ENCODE results near the gene RCBTB1.

Gene RCBTB1

DNA sequence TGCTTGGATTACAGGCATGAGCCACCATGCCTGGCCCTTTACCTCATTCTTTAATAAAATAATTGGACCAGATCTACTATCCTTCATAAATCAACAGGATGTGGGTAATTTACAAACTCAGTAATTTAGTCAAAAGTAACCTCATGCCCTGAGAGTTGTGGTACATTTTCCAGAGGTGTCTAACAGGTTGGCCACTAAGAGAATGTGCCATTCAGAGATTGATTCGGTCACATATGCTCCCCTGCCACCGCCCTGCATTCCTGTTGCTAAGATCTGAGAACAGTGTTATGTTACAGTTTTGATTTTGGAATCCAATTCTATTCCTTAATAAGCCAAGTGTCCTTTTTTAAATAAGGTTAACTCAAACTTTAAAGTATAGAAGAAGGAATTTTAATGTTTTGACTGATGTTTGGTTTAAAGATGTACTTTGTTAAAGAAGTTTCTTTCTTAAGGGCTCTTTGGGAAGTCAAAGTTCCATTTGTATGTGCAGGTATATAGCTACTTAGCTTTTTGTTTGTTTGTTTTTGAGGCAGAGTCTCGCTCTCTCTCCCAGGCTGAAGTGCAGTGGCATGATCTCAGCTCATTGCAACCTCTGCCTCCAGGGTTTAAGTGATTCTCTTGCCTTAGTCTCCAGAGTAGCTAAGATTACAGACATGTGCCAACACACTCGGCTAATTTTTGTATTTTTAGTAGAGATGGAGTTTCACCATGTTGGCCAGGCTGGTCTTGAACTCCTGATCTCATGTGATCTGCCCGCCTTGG, 60.4 kb downstream of the RCBTB1 start:
- DNase-seq (ENCODE audit: extremely low read depth in 1 of 2, low read depth in 1 of 2) = no peak

DNA sequence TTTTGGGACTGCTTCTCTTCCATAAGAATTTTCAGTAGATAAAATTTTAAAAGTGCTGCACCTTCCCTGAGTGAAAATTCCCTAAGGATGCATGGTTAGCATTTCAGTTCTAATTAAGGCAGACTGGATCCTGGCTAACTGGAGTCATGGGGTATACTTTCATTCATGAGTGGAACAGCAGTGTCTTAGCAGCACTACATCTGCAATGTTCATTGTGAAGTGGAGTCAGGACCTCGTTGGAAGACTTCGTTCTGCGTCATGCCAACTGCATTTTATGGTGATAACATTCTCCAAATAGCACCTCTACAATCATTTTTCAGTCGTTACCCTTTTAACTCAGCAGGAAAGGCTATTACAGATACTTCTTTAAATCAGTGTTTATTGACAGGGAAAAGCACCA, 64.1 kb downstream of the RCBTB1 start:
- no peak for DNase-seq (ENCODE audit: extremely low read depth in 1 of 2, low read depth in 1 of 2)

DNA sequence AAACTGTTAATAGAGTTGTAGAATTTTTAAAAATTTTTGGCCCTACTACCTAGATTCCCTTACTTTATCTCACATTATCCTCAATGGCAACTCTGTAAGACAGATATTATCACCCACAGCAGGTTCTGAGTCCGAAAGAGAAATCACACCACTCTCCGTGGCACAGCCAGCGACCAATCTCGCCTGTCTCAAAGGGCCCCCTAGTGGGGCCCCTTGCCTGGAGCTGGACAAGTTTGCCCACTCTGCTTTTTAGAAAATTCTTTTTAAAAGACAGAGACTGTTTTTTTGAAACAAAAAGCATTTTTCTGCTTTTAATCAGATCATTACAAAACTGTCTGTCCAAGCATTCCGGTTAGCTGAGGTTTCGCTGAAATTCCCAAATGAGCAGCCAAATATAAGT, 67.9 kb downstream of the RCBTB1 start:
- DNase-seq (ENCODE audit: extremely low read depth in 1 of 2, low read depth in 1 of 2) = no peak

DNA sequence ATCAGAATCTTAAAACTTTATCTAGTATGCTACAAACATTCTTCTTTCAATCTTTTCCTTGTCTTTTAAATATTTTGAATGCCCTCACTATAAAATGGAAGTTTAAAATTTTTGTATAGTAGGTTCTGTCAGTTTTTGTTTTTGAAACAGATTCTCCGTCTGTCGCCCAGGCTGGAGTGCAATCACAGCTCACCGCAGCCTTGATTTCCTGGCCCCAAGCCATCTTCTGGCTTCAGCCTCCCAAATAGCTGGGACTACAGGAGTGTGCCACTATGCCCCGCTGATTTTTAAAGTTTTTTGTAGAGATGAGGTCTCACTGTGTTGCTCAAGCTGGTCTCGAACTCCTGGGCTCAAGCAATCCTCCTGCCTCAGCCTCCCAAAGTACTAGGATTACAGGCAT, 68.9 kb downstream of the RCBTB1 start:
- DNase-seq (ENCODE audit: extremely low read depth in 1 of 2, low read depth in 1 of 2) = no peak

DNA sequence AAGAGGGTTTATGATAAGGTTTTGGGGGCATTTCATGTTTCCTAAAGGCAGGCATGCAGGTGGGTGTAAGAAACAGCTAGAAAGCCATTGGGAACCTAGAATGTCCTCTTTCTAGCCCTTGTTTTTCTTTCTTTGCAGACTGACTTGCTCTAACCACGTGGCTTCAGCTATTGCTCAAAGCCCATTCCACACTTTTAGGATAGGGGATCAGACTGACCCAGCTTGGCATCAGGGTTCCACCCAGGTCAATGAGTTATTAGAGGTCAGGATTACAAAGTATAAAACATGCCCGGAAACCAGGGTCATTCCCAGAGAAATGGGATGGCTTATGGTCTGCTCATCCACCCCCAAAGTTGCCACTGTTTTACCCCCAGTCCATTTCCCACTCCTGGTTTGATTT, 72.8 kb downstream of the RCBTB1 start:
- no peak for DNase-seq (ENCODE audit: extremely low read depth in 1 of 2, low read depth in 1 of 2)

DNA sequence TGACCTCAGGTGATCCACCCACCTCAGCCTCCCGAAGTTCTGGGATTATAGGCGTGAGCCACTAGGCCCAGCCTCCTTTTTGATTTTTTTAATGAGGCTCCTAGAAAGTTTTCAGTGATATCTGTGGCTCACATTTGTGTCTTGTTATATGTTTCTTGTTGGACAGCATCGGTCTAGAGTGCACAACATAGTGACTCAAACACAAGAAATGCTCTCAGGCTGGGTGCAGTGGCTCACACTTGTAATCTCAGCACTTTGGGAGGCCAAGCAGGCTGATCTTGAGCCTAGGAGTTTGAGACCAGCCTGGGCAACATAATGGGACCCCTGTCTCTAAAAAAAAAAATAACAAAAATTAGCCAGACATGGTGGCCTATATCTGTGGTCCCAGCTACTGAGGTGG, 81.4 kb downstream of the RCBTB1 start:
- DNase-seq (ENCODE audit: extremely low read depth in 1 of 2, low read depth in 1 of 2) = no peak

DNA sequence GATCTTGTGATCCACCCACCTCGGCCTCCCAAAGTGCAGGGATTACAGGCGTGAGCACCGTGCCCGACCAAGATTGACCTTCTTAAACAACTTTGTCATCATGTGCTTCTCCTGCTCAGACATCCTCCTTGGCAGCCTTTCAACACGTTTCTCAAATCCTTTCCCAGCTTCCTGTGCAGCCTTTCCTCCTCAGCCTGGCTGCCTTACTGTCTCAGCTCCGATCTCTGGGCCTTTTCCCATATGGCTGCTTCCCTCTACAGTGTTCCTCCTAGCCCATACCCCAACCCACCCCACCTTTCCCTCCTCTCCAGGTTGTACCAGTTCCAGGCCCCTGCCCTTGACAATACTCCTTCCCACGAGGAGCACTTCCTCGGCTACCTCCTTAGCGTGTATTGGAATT, 82.4 kb downstream of the RCBTB1 start:
- DNase-seq (ENCODE audit: extremely low read depth in 1 of 2, low read depth in 1 of 2) = no peak

DNA sequence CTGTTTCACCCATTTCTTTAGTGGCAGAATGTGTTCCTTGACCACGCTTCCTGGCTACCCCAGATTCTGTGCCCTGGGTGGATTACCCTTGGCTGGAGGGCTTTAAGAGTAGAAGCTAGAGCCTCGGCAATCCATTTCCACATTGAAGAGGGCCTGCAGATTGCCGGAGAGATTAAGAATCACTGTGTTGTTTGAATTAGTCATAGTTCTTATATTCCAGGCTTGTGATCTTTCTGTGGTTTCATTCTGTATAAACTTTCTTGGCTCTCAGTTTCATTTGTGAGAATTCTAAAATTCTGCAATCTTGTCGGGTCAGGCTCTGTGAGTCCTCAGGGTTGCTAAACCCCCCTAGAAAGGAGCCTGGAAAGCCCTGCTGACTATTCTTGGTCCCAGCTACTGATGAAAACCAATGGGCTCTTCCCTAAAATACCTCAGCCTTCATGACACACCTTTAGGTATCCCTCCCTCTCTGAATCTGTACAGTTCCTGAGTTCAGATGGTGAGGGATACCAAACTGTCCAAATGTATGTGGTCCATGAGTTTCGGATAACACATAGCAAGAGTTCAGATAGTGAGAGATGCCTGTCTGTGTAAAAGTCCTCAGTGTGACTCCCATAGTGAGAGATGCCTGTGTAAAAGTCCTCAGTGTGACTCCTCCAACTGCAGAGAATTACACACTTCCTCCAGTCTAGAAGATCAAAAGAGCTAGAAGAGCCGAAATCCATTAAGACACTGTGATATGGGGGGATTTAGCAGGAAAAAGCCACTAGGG, 85.3 kb downstream of the RCBTB1 start:
- DNase-seq (ENCODE audit: extremely low read depth in 1 of 2, low read depth in 1 of 2) = no peak

DNA sequence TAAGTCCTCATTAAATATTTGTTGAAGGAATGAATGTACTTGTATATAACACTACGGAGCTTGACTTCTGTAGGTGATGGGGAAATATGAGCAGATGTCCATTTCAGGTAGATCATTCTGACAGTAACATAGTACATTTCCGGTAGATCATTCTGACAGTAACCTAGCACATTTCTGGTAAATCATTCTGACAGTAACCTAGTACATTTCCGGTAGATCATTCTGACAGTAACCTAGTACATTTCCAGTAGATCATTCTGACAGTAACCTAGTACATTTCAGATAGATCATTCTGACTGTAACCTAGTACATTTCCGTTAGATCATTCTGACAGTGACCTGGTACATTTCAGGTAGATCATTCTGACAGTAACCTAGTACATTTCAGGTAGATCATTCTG, 87.2 kb downstream of the RCBTB1 start:
- no peak for DNase-seq (ENCODE audit: extremely low read depth in 1 of 2, low read depth in 1 of 2)

DNA sequence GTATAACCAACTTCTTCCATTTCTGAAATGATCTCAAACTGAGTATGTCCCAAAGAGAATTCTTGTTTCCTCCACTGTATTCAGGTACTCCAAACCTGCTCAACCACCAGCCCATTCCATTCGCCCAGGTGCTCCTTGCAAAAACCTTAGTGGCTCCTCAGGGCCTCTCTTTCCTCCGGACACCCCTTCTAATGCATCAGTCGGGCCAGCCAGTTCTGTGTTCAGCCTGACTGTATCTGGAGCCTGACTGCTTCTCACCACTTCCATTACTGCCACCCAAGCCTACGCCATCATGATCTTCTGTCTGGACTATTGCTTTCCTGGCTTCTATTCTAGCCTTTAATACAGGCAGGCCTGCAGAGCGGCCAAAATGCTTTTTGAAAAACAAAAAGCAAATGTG, 88.1 kb downstream of the RCBTB1 start:
- no peak for DNase-seq (ENCODE audit: extremely low read depth in 1 of 2, low read depth in 1 of 2)

DNA sequence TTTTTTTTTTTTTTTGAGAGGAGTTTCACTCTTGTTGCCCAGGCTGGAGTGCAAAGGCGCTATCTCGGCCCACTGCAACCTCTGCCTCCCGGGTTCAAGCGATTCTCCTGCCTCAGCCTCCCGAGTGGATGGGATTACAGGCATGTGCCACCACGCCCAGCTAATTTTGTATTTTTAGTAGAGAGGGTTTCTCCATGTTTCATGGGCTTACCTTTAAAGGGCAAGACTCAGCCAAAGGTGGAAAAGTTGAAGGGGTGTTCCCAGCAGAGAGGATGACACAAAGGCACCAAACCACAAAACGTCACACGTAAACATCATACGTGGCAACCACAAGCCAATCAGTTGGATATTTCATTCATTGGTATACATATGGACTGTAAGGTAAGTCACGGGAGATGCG, 88.5 kb downstream of the RCBTB1 start:
- peak in 1 of 2 donors; percentile 51 for DNase-seq (ENCODE audit: extremely low read depth in 1 of 2, low read depth in 1 of 2)

DNA sequence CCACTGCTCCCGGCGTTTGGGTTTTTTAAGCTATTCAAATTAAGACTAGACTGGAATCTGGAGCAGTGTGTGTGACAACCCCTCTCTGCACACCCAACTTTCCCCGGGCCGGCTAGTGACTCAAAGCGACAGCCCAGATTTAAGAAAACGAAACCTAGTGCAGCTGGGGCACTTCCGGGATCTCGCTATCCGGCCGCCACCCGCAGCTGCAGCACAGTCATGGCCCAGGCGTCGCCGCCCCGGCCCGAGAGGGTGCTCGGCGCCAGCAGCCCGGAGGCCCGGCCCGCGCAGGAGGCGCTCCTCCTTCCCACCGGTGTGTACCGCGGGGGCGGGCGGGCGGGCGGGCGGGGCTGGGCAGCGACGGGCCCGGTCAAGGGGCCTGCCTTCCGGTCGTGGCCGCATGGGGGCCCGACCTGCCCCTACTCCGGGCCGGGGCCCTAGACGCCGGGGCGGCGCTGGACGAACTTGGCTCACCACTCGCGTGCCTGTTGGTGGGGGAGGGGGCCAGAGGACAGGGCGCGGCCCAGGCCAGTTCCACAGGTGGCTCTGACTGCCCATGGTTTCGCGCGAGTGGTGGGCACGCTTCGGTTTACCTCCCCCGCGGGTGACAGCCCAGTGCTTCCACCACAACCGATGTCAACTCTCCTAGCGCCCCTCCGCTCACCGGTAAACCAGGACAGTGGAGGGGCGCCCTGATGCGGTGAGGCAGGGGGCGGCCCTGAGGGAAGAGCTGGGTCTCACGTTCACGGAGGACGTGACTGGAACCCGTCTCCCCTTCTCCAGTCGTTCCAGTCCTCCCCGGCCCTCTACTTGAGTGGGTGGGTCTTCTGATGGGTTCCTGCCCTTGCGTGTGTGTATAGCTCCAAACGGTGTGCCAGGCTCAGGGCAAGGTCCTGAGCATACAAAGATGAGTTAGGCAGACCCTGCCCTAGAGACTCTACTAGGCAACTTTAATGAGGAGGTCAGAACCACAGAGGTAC, 89.3 kb downstream of the RCBTB1 start, which contains the start of gene PHF11:
PHF11 (plus strand) TSS at position 171 of the 980 bp plus-strand sequence; CDS start at position 220, 49 bp downstream.
- DNase-seq (ENCODE audit: extremely low read depth in 1 of 2, low read depth in 1 of 2) = peak; percentile 81 to 92

DNA sequence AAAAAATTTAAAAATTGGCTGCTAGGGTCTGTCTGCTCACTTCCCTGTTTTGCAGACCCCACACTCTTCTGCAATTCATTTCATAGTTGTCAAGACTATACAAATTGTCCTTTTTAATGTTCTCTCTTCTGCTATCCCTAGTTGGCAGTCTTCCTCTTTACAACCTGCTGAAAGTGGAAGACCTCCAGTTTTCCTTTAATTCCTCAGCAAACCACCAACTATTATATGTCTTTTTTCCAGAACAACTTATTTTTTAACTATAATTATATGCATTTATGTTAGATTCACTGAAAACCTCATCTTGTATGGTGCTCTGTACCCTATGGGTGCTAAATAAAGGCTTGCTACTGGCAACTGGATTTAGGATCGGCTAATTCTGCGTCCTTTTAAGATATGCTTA, 90.7 kb downstream of the RCBTB1 start:
- DNase-seq (ENCODE audit: extremely low read depth in 1 of 2, low read depth in 1 of 2) = no peak

DNA sequence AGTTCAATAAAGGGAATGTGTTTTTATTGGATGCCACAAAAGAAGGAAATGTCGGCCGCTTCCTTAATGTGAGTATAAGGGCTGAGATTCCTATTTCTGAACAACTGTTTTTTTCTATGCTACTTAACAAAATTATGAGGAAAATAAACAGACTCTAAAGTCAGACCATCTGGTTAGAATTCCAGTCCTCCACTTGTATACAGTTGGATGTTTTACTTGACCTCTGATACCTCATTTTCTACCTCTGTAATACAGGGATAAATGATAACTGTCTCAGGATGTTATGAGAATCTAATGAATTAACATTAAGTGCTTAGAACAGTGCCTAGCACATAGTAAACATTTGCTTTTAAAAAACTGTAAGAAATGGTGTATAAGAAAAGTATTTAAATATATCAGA, 96.8 kb downstream of the RCBTB1 start:
- DNase-seq (ENCODE audit: extremely low read depth in 1 of 2, low read depth in 1 of 2) = no peak
